ENCODE measurements around the gene CYTH4. TPM values are rescaled to one million over a fixed set of nuclear protein-coding genes. Genes with fewer than 3 reads are reported as not detected.
"Not testable (repeated sequence)": the region's sequence is repeated elsewhere in the genome, so short reads cannot be mapped to it uniquely, and the experiment has no call there.

Gene CYTH4
- total RNA-seq, 1 donor from 2014 or later = 16.3 TPM

- no peak for DNase-seq (ENCODE audit: low spot score)
These were observed 32.3 kb upstream of the CYTH4 start for GRCh38 chr22:37249986-37250385.

- not testable (repeated sequence) for DNase-seq (ENCODE audit: low spot score)
These were observed 30.5 kb upstream of the CYTH4 start for GRCh38 chr22:37251836-37252235.

- DNase-seq (ENCODE audit: low spot score) = no peak
These were observed 29.1 kb upstream of the CYTH4 start for GRCh38 chr22:37253126-37253660.

GRCh38 chr22:37254209-37254866 is 28.0 kb upstream of the CYTH4 start:
- no peak for DNase-seq (ENCODE audit: low spot score)

- no peak for DNase-seq (ENCODE audit: low spot score)
These were observed 27.5 kb upstream of the CYTH4 start for GRCh38 chr22:37254867-37255233.

GRCh38 chr22:37255558-37256006 is 26.7 kb upstream of the CYTH4 start:
- no peak for DNase-seq (ENCODE audit: low spot score)

- DNase-seq (ENCODE audit: low spot score) = no peak
These were observed 26.1 kb upstream of the CYTH4 start for GRCh38 chr22:37256075-37256726.

- DNase-seq (ENCODE audit: low spot score) = no peak
These were observed 24.1 kb upstream of the CYTH4 start for GRCh38 chr22:37258005-37258752.

GRCh38 chr22:37258753-37259401 is 23.4 kb upstream of the CYTH4 start:
- no peak for DNase-seq (ENCODE audit: low spot score)

- no peak for DNase-seq (ENCODE audit: low spot score)
These were observed 22.7 kb upstream of the CYTH4 start for GRCh38 chr22:37259540-37260029.

GRCh38 chr22:37260155-37260795 is 22.0 kb upstream of the CYTH4 start:
- DNase-seq (ENCODE audit: low spot score) = no peak

GRCh38 chr22:37260901-37261336 is 21.4 kb upstream of the CYTH4 start:
- no peak for DNase-seq (ENCODE audit: low spot score)

GRCh38 chr22:37262346-37262745 is 20.0 kb upstream of the CYTH4 start:
- DNase-seq (ENCODE audit: low spot score) = no peak

GRCh38 chr22:37263966-37264887 is 18.1 kb upstream of the CYTH4 start:
- no peak for DNase-seq (ENCODE audit: low spot score)

- DNase-seq (ENCODE audit: low spot score) = no peak
These were observed 15.7 kb upstream of the CYTH4 start for GRCh38 chr22:37266581-37267134.

GRCh38 chr22:37267135-37267587 is 15.1 kb upstream of the CYTH4 start:
- no peak for DNase-seq (ENCODE audit: low spot score)

GRCh38 chr22:37267661-37268413 is 14.5 kb upstream of the CYTH4 start:
- no peak for DNase-seq (ENCODE audit: low spot score)

- DNase-seq (ENCODE audit: low spot score) = no peak
These were observed 12.2 kb upstream of the CYTH4 start for GRCh38 chr22:37269936-37270678.
